Activated CD8-positive, alpha-beta memory T cell treated with anti-CD3 and anti-CD28 coated beads, Interleukin-2, amount 10 ng/mL, durations not matched to agents 7 days and 5 days (primary cell): ENCODE results near the gene RUNX1. TPM values are rescaled to one million over a fixed set of nuclear protein-coding genes. Genes with fewer than 3 reads are reported as not detected.

Source experiments
- ATAC-seq: fragments of 150-1000 bp; cut with Tn5 transposase; one replicate; pipeline ENCODE4 v1.10.0; 2021; ENCODE audit warnings: moderate library complexity
- CTCF ChIA-PET: fragments of 350-600 bp; sonication (Branson Sonifier 250); formaldehyde crosslinking; loops from one replicate; lab custom pipeline; 2021; ENCODE audit warnings: antibody characterized with exemption; lab: Charles Lee
- DNase-seq: peaks from one replicate; pipeline ENCODE4 v3.0.0-alpha.2; 2020
- H3K27ac Mint-ChIP-seq: one replicate; pipeline ENCODE4 v1.8.0; 2021; ENCODE audit warnings: mild to moderate bottlenecking, mixed read lengths
- H3K27me3 Mint-ChIP-seq: one replicate; pipeline ENCODE4 v1.8.0; 2021; ENCODE audit warnings: mixed read lengths
- H3K36me3 Mint-ChIP-seq: one replicate; pipeline ENCODE4 v1.8.0; 2021; ENCODE audit warnings: mild to moderate bottlenecking, mixed read lengths
- H3K4me1 Mint-ChIP-seq: one replicate; pipeline ENCODE4 v1.8.0; 2021; ENCODE audit warnings: mixed read lengths
- H3K4me3 Mint-ChIP-seq: one replicate; pipeline ENCODE4 v1.8.0; 2021; ENCODE audit warnings: mild to moderate bottlenecking, moderate library complexity, mixed read lengths
- H3K9me3 Mint-ChIP-seq: one replicate; pipeline ENCODE4 v1.8.0; 2022; ENCODE audit warnings: low read depth, mixed read lengths
- total RNA-seq, 2 experiments: library from RNA; stranded (reverse); gene quantifications; one replicate each; pipeline ENCODE4 v1.2.3, GENCODE V29; 2021

RUNX1 gene
- total RNA-seq, 2 experiments from 2014 or later: 23.3 to 35.3 TPM

DNA sequence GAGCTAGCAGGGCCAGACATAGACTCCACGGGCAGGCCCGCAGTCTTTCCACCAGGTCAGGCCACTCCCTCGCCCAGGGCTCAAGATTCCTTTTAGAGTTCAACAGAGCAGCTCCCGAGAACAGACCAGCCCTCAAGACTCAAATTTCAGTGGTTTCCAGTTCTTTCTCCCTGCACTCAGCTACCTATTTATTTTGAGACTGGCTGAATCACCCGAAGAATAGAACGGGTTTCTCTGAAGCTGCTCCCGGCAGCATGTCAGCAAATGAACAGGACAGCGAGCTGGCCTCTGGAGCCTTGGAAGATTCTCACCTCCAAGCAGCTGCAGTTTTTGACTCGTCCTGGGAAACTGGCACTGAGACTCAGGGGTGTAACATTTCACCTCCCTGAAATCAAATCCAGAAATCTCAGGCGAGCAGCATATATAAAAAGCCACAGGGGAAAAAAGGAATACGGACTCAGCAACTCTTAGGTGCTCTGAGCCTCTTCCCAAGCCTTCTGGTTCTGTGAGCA, 202.4 kb downstream of the RUNX1 start:
- ATAC-seq: no peak
- no peak overlapping the region for H3K4me3 Mint-ChIP-seq
- DNase-seq: no peak
- CTCF ChIA-PET: interaction anchor here (1.1 kb wide), 2 partner anchors 43 to 101 kb away, joined by 3 read pairs; no protein-coding TSS in a partner anchor
- peaks cover 4% of the 10 kb centered on the region for H3K27me3 Mint-ChIP-seq
- H3K36me3 Mint-ChIP-seq: peaks cover 35% of the 10 kb centered on the region
- H3K4me1 Mint-ChIP-seq: peaks cover 39% of the 10 kb centered on the region
- no peaks in the 10 kb centered on the region for H3K9me3 Mint-ChIP-seq
- no peak overlapping the region for H3K27ac Mint-ChIP-seq

- CTCF ChIA-PET: interaction anchor here (0.7 to 1.1 kb wide), 7 partner anchors 8 to 160 kb away, joined by 3 to 6 read pairs (median 3); no protein-coding TSS in a partner anchor
- DNase-seq: peak; percentile 92
- peak overlapping the region; percentile 15 for H3K4me3 Mint-ChIP-seq
- H3K27ac Mint-ChIP-seq: peak overlapping the region; percentile 60
- H3K36me3 Mint-ChIP-seq: peaks cover 28% of the 10 kb centered on the region
- H3K9me3 Mint-ChIP-seq: no peaks in the 10 kb centered on the region
- peaks cover 4% of the 10 kb centered on the region for H3K27me3 Mint-ChIP-seq
- peaks cover 36% of the 10 kb centered on the region for H3K4me1 Mint-ChIP-seq
- peak; percentile 90 for ATAC-seq
These were observed 203.3 kb downstream of the RUNX1 start for GRCh38 chr21:34845521-34846451.

DNA sequence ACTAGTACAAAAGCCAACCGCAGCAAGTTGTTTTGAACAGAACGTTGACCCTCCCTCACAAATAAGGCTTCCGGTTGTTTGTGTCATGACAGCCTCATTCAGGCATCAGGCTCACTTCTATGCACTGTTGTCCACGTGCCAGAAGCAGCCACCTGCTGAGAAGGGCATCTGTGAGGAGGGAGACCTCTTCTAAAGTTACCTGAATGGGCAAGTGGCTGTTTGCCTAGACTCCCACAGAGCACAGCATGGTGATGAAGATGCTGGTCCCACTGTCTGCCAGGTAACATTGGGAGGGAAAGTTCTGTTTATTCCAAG, 204.2 kb downstream of the RUNX1 start:
- peaks cover 31% of the 10 kb centered on the region for H3K36me3 Mint-ChIP-seq
- peaks cover 38% of the 10 kb centered on the region for H3K4me1 Mint-ChIP-seq
- H3K9me3 Mint-ChIP-seq: no peaks in the 10 kb centered on the region
- ATAC-seq (no peak), DNase-seq (no peak)
- H3K27ac Mint-ChIP-seq: peak overlapping the region; percentile 35
- H3K27me3 Mint-ChIP-seq: peaks cover 4% of the 10 kb centered on the region
- H3K4me3 Mint-ChIP-seq: no peak overlapping the region
- CTCF ChIA-PET: interaction anchor here (0.8 to 1.0 kb wide), 2 partner anchors 22 to 35 kb away, joined by 3 read pairs; no protein-coding TSS in a partner anchor

DNA sequence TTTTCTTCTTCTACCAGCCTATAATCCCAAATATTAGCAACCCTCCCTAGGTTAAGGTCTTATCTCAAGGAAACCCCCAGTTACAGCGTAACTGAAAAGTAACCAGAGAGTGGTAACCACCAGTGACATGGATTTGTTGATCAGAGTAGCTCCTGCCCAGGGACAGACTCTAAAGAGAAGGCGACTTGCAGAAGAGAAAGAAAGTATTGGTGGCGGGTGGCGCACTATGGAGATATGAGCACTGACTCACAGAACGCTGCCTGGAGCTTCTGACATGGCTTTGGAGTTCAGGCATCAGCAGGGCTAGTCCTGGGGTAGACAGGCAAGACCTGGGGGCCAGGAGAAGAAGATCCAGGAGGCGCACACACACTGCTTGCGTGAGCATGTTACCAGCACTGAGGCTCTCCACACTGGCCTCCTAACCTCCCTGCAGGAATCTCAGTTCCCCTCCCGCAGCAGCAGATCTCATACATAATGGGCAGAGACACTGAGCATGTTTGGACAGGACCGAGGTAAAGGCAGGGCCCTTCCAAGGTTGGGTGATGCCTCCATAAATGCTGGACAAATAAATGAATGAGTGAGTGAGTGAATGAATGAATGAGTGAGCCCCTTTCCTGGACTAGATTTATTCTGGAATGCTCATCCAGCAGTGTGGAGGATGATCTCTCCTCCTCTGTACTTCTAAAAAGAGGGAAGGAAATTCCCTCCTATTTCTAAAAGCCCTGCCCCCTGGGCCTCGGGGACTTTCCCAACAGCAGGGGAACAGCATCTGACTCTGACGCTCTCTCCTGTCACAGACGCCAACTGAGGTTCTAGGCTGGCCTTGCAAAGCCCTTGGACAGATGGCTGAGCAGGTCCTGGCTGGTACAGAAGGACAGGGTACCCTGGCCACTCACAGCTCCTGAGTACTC, 204.8 kb downstream of the RUNX1 start:
- Mint-ChIP-seq H3K4me3 (no peak overlapping the region), H3K27ac (no peak overlapping the region), H3K4me1 (peaks cover 44% of the 10 kb centered on the region), H3K9me3 (no peaks in the 10 kb centered on the region), H3K27me3 (peaks cover 4% of the 10 kb centered on the region), H3K36me3 (peaks cover 36% of the 10 kb centered on the region)
- CTCF ChIA-PET: interaction anchor here (0.8 kb wide), 1 partner anchor 23 kb away, joined by 3 read pairs; no protein-coding TSS in a partner anchor
- ATAC-seq: no peak
- DNase-seq: no peak

GRCh38 chr21:34843562-34843961, 205.5 kb downstream of the RUNX1 start:
- Mint-ChIP-seq H3K4me1 (peaks cover 49% of the 10 kb centered on the region), H3K4me3 (no peak overlapping the region), H3K36me3 (peaks cover 41% of the 10 kb centered on the region), H3K9me3 (no peaks in the 10 kb centered on the region), H3K27ac (no peak overlapping the region), H3K27me3 (peaks cover 4% of the 10 kb centered on the region)
- CTCF ChIA-PET: no interaction called here
- ATAC-seq (no peak), DNase-seq (no peak)

- peaks cover 43% of the 10 kb centered on the region for H3K36me3 Mint-ChIP-seq
- no peak overlapping the region for H3K27ac Mint-ChIP-seq
- DNase-seq: no peak
- H3K9me3 Mint-ChIP-seq: no peaks in the 10 kb centered on the region
- CTCF ChIA-PET: no interaction called here
- H3K4me1 Mint-ChIP-seq: peaks cover 46% of the 10 kb centered on the region
- no peak for ATAC-seq
- H3K4me3 Mint-ChIP-seq: no peak overlapping the region
- peaks cover 4% of the 10 kb centered on the region for H3K27me3 Mint-ChIP-seq
These were observed 207.9 kb downstream of the RUNX1 start for GRCh38 chr21:34841154-34841553.

DNA sequence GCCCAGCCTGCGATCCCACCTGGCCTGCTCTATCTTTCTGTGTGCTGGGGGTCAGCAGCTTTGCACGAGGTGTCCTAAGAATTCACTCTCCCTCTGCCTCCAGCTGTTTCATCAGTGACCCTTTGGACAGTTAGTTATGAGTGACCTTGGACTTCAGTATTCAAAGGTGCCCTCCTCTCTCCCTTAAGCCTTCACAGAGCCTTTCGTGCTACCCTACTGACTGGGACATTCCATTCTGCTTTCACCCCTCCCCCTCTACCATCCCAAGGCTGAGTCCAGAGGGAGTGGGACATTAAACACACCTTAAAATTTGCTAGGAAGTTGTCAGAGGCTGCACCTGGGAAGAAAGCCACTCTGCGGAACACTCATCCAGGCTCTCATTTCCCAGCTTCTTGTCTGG, 208.4 kb downstream of the RUNX1 start:
- ATAC-seq: no peak
- H3K27ac Mint-ChIP-seq: no peak overlapping the region
- peaks cover 46% of the 10 kb centered on the region for H3K4me1 Mint-ChIP-seq
- peaks cover 4% of the 10 kb centered on the region for H3K27me3 Mint-ChIP-seq
- DNase-seq: no peak
- H3K9me3 Mint-ChIP-seq: no peaks in the 10 kb centered on the region
- CTCF ChIA-PET: no interaction called here
- no peak overlapping the region for H3K4me3 Mint-ChIP-seq
- peaks cover 43% of the 10 kb centered on the region for H3K36me3 Mint-ChIP-seq

- Mint-ChIP-seq H3K27me3 (no peaks in the 10 kb centered on the region), H3K27ac (peak overlapping the region; percentile 1), H3K4me1 (peaks cover 45% of the 10 kb centered on the region), H3K36me3 (peaks cover 36% of the 10 kb centered on the region), H3K4me3 (no peak overlapping the region), H3K9me3 (no peaks in the 10 kb centered on the region)
- DNase-seq: no peak
- CTCF ChIA-PET: no interaction called here
- ATAC-seq: no peak
These were observed 209.9 kb downstream of the RUNX1 start for GRCh38 chr21:34838956-34839820.

DNA sequence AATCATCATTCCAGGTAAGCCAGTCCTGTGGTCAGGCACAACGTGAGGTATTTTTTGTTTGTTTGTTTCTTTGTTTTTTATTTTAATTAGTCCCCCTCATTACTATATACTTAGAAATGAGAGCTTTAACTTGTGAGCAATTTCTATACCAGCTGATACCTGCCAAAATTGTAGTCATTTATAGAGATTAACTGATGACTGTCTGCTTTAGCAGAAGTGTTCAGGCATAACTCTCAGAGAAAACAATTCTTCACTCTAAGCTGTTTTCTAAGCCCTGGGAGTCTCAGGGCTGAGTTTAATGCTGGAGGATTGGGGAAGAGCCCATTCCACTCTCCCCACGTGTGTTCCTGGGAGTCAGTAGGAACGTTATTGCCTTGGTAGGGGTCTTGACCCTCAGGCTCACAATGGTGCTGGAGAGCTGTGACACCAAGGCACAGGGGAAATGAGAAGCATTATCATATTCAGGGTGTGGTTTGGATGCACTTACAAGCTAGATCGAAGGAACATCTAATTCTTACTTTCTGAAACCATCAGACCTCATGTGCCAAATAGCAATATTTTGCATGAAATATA, 212.1 kb downstream of the RUNX1 start:
- peaks cover 41% of the 10 kb centered on the region for H3K36me3 Mint-ChIP-seq
- no peaks in the 10 kb centered on the region for H3K27me3 Mint-ChIP-seq
- peaks cover 40% of the 10 kb centered on the region for H3K4me1 Mint-ChIP-seq
- H3K4me3 Mint-ChIP-seq: no peak overlapping the region
- H3K27ac Mint-ChIP-seq: no peak overlapping the region
- DNase-seq (no peak), ATAC-seq (no peak)
- no peaks in the 10 kb centered on the region for H3K9me3 Mint-ChIP-seq
- CTCF ChIA-PET: interaction anchor here (1.0 kb wide), 1 partner anchor 9 kb away, joined by 3 read pairs; no protein-coding TSS in a partner anchor

GRCh38 chr21:34836103-34836932, 212.8 kb downstream of the RUNX1 start:
- Mint-ChIP-seq H3K4me1 (peaks cover 40% of the 10 kb centered on the region), H3K27me3 (no peaks in the 10 kb centered on the region), H3K27ac (no peak overlapping the region), H3K36me3 (peaks cover 44% of the 10 kb centered on the region), H3K9me3 (no peaks in the 10 kb centered on the region), H3K4me3 (no peak overlapping the region)
- no peak for DNase-seq
- CTCF ChIA-PET: no interaction called here
- no peak for ATAC-seq

- ATAC-seq: no peak
- peaks cover 40% of the 10 kb centered on the region for H3K4me1 Mint-ChIP-seq
- no peak overlapping the region for H3K4me3 Mint-ChIP-seq
- no peaks in the 10 kb centered on the region for H3K9me3 Mint-ChIP-seq
- peak overlapping the region; percentile 68 for H3K27ac Mint-ChIP-seq
- DNase-seq: no peak
- no peaks in the 10 kb centered on the region for H3K27me3 Mint-ChIP-seq
- CTCF ChIA-PET: interaction anchor here (1.1 kb wide), 1 partner anchor 16 kb away, joined by 3 read pairs; no protein-coding TSS in a partner anchor
- peaks cover 47% of the 10 kb centered on the region for H3K36me3 Mint-ChIP-seq
These were observed 213.6 kb downstream of the RUNX1 start for GRCh38 chr21:34835526-34835925.
